Measurements from ENCODE around the gene MAP6. TPM values are rescaled to one million over a fixed set of nuclear protein-coding genes. Genes with fewer than 3 reads are reported as not detected.

MAP6 gene
- total RNA-seq, 1 donor from 2014 or later = 6.0 TPM

GRCh38 chr11:75665126-75665525 lies 3.7 kb downstream of the MAP6 start:
- DNase-seq (ENCODE audit: low spot score, unreplicated experiment) = no peak
- peaks cover 54% of the 10 kb centered on the region for H3K27me3 Mint-ChIP-seq
- H3K27ac Mint-ChIP-seq = no peak overlapping the region
- TF ChIP-seq CTCF (IDR thresholded peaks at IDR 0.05; ENCODE audit: unreplicated experiment) = no peak
- H3K36me3 Mint-ChIP-seq (ENCODE audit: insufficient read depth) = no peaks in the 10 kb centered on the region
- H3K4me1 Mint-ChIP-seq (ENCODE audit: low read depth) = peaks cover 4% of the 10 kb centered on the region
- H3K9me3 Mint-ChIP-seq (ENCODE audit: low read depth) = no peaks in the 10 kb centered on the region
- no peak overlapping the region for H3K4me3 Mint-ChIP-seq (ENCODE audit: low read depth)

- no peaks in the 10 kb centered on the region for H3K36me3 Mint-ChIP-seq (ENCODE audit: insufficient read depth)
- no peak overlapping the region for H3K4me3 Mint-ChIP-seq (ENCODE audit: low read depth)
- no peaks in the 10 kb centered on the region for H3K9me3 Mint-ChIP-seq (ENCODE audit: low read depth)
- TF ChIP-seq CTCF (IDR thresholded peaks at IDR 0.05; ENCODE audit: unreplicated experiment) = no peak
- DNase-seq (ENCODE audit: low spot score, unreplicated experiment) = no peak
- no peak overlapping the region for H3K27ac Mint-ChIP-seq
- peaks cover 47% of the 10 kb centered on the region for H3K27me3 Mint-ChIP-seq
- peaks cover 4% of the 10 kb centered on the region for H3K4me1 Mint-ChIP-seq (ENCODE audit: low read depth)
Measured at GRCh38 chr11:75664389-75664788, 4.4 kb downstream of the MAP6 start.

GRCh38 chr11:75663808-75664207 lies 5.0 kb downstream of the MAP6 start:
- Mint-ChIP-seq H3K27ac (no peak overlapping the region), H3K36me3 (ENCODE audit: insufficient read depth) (no peaks in the 10 kb centered on the region), H3K4me3 (ENCODE audit: low read depth) (no peak overlapping the region), H3K4me1 (ENCODE audit: low read depth) (peaks cover 4% of the 10 kb centered on the region), H3K27me3 (peaks cover 41% of the 10 kb centered on the region), H3K9me3 (ENCODE audit: low read depth) (no peaks in the 10 kb centered on the region)
- DNase-seq (ENCODE audit: low spot score, unreplicated experiment) = no peak
- no peak for TF ChIP-seq CTCF (IDR thresholded peaks at IDR 0.05; ENCODE audit: unreplicated experiment)

- DNase-seq (ENCODE audit: low spot score, unreplicated experiment) = no peak
- no peaks in the 10 kb centered on the region for H3K4me1 Mint-ChIP-seq (ENCODE audit: low read depth)
- no peak overlapping the region for H3K4me3 Mint-ChIP-seq (ENCODE audit: low read depth)
- no peak for TF ChIP-seq CTCF (IDR thresholded peaks at IDR 0.05; ENCODE audit: unreplicated experiment)
- no peak overlapping the region for H3K27ac Mint-ChIP-seq
- no peaks in the 10 kb centered on the region for H3K9me3 Mint-ChIP-seq (ENCODE audit: low read depth)
- H3K27me3 Mint-ChIP-seq = peaks cover 16% of the 10 kb centered on the region
- no peaks in the 10 kb centered on the region for H3K36me3 Mint-ChIP-seq (ENCODE audit: insufficient read depth)
Measured at GRCh38 chr11:75659836-75660235, 9.0 kb downstream of the MAP6 start.

- no peaks in the 10 kb centered on the region for H3K4me1 Mint-ChIP-seq (ENCODE audit: low read depth)
- no peak overlapping the region for H3K4me3 Mint-ChIP-seq (ENCODE audit: low read depth)
- TF ChIP-seq CTCF (IDR thresholded peaks at IDR 0.05; ENCODE audit: unreplicated experiment) = no peak
- DNase-seq (ENCODE audit: low spot score, unreplicated experiment) = no peak
- no peaks in the 10 kb centered on the region for H3K9me3 Mint-ChIP-seq (ENCODE audit: low read depth)
- no peak overlapping the region for H3K27ac Mint-ChIP-seq
- H3K27me3 Mint-ChIP-seq = peaks cover 7% of the 10 kb centered on the region
- H3K36me3 Mint-ChIP-seq (ENCODE audit: insufficient read depth) = no peaks in the 10 kb centered on the region
Measured at GRCh38 chr11:75656044-75656727, 12.7 kb downstream of the MAP6 start.
